ENCODE results near the gene SQSTM1.

Gene SQSTM1

DNA sequence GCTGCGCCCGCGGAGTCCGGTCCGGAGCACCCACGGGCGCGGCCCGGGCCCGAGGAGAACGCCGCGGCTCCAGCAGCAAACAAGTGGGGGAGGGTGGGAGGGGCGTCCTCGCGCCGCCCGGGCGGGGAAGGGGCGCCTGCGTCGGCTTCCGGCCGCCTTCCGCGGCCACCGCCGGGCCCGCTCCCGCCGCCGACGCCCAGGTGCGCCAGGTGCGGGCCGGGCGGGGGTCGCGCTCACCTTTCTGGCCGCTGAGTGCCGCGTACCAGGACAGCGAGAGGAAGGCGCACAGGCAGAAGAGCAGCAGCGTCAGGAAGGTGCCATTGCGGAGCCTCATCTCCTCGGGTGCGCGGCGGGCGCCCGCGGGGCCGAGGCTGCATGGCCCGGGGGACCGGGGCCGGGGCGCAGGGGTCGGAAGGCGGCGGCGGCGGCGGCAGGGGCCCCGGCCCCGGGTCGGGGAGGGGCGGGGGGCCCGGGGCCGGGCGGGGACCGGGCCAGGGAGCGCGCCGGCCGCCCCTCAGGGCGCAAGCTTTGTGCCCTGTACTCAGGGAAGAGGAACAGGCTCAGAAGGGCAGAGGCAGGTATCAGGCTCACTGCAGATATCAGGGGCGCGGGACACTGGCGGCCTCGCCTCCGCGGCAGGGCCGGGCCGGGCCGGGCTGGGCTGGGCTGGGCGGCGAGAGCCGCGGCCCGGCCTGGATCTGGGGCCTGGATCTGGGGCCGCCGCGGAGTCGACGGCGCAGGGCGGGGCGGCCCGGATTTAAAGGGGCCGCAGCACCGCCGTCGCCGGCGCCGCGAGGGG lies 14.3 kb upstream of the SQSTM1 start, which contains the start of gene MGAT4B:
Gene MGAT4B (minus strand): TSS at position 617 of the 799 bp plus-strand sequence. CDS start 283 bp downstream, at position 334.
- DNase-seq (ENCODE audit: low read depth) = peak; percentile 42

DNA sequence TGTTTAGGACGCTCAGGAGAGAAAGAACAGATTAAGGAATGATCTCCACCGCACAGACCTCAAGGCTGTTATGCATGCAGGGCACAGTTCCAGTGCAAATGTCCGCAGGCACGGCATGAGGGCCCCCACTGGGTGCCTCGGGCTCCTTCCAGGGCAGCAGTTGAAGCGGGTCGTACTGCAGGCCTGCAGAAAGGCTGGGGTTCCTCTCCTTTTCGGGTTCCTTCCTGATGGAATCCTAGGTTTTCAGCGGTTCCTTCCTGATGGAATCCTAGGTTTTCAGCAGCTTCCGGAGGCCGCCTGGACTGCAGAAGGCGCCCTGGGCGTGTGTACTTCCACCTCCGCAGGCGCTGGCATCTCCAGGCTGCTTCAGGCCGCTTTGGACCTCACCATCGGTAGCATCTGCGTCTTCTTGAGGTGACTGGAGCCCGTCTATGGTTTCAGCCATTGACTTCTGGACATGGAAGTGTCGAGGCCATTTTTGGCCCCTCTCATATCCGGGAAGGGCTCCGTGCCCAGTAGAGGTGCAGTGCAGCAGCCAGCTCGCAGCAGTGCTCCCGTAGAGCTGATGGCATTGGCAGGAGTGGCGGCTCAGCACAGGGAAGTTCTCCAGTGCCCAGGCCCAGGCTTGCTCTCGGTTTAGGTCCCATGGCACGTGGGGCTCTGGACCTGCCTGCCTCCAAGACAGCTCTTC lies 8.4 kb upstream of the SQSTM1 start:
- DNase-seq (ENCODE audit: low read depth) = no peak

DNA sequence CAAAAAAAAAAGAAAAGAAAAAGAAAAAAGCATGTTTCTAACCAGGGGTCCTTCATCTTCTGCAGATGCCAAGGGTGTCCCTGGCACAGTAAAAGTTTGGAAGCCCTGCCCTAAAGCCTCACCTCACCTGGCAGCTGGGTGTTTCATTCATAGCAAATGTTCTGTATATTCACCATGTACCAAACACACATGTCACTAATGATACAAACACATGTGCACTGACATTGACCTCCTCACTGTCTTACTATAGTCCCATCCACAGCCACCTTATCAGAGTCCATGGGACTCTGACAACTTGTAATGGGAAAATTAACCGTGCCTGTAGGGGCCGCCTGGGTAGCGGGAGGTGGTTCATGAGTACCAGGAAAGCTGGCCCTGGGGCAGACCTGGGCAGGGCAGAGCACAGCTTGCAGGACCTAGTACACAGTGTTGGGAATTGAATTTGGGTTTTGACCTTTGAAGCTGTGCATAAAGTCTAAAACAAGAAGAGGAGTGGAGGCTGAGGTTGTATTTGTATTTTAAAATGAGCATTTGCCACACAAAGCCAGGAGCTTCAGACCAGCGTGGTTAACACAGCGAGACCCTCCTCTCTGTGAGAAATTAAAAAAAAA lies 7.6 kb upstream of the SQSTM1 start:
- DNase-seq (ENCODE audit: low read depth) = no peak

GRCh38 chr5:179814090-179814489 lies 6.6 kb upstream of the SQSTM1 start:
- no peak for DNase-seq (ENCODE audit: low read depth)

GRCh38 chr5:179815491-179816249 lies 5.0 kb upstream of the SQSTM1 start:
- no peak for DNase-seq (ENCODE audit: low read depth)

GRCh38 chr5:179816401-179816795 lies 4.3 kb upstream of the SQSTM1 start:
- no peak for DNase-seq (ENCODE audit: low read depth)

- DNase-seq (ENCODE audit: low read depth) = no peak
These were observed 3.8 kb upstream of the SQSTM1 start for GRCh38 chr5:179816796-179817469.

- no peak for DNase-seq (ENCODE audit: low read depth)
These were observed 3.2 kb upstream of the SQSTM1 start for GRCh38 chr5:179817470-179817840.

- DNase-seq (ENCODE audit: low read depth) = no peak
These were observed 2.6 kb upstream of the SQSTM1 start for GRCh38 chr5:179817890-179818745.

- peak; percentile 84 for DNase-seq (ENCODE audit: low read depth)
These were observed 1.9 kb upstream of the SQSTM1 start for GRCh38 chr5:179818746-179819295.

GRCh38 chr5:179819296-179820126 lies 1.2 kb upstream of the SQSTM1 start:
- DNase-seq (ENCODE audit: low read depth) = peak; percentile 39

GRCh38 chr5:179820127-179820482 lies 600 bp upstream of the SQSTM1 start:
- DNase-seq (ENCODE audit: low read depth) = no peak

DNA sequence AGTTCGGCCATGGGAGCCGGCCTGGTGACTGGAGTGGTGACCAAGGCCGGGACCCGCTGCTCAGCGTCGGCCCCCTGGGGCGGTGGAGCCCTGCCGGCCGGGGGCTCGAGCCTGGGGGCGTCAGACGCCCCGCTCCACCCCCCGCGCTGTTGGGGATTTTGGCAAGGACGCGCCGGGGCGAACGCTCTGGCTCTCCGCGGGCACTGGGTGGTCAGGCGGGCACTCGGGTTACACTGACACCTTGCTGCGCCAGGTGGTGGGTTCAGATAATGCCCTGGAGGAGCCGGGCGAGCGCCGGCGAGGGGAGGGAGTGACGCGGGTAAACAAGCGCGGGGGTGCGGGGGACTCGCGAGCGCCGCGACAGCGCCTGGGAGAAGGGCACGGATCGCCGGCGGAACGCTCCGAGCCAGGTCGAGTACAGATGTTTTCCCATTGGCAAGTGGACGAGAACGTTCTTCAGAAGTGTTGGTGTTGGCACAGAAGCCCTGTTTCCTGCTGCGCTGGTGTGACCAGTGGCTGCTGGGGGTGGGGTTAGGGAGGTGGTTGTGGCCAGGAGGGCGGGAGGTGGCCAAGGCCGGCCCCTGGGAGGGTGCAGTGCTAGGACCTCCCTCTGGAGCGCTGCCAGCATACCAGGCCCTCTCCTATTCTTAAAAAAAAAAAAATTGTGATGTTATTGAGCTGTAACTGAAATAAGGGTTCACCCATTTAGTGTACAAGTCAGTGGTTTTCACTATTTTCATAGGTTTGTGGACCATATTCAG lies 773 bp downstream of the SQSTM1 start:
- peak; percentile 74 for DNase-seq (ENCODE audit: low read depth)

DNA sequence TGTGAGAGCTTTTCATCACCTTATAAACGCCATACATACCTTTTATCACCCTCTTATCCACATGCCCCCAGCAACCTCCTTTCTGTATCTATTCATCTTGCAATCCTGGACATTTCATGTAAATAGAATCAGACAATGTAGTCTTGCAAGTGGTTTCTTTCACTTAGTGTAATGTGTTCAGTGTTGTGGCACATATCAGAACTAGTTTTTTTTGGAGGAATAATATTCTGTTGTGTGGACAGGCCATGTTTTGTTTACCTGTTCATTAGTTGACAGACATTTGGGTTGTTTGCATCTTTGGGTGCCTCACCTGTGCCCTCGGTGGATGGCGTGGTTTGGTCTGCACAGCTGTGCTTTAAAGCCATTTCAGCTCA lies 1.3 kb downstream of the SQSTM1 start:
- DNase-seq (ENCODE audit: low read depth) = no peak

GRCh38 chr5:179822444-179822990 lies 1.8 kb downstream of the SQSTM1 start:
- DNase-seq (ENCODE audit: low read depth) = no peak

DNA sequence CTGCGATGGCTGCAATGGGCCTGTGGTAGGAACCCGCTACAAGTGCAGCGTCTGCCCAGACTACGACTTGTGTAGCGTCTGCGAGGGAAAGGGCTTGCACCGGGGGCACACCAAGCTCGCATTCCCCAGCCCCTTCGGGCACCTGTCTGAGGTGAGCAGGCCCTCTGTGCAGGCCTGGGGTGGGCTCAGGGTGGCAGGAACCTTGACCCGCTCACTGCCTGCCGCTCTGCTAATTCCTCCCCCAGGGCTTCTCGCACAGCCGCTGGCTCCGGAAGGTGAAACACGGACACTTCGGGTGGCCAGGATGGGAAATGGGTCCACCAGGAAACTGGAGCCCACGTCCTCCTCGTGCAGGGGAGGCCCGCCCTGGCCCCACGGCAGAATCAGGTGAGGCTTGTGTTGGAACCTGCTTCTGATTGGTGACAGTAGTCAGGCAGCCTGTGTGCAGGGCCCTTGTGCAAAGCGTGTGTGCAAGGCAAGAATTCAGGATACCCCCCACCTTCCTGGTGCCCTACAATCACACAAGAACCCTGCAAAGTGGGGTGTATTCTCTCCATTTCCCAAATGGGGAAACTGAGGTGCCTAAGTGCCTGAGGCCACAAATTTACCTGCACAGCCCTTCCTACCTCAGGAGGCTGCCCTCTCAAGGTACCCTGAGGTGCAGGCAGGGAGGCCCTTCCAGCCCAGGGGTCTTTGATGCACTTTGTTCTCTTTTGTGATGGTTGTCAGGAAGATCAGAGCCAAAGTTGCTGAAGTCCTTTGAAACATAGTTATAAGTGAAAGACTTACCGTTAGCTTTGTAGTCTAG lies 3.4 kb downstream of the SQSTM1 start:
- no peak for DNase-seq (ENCODE audit: low read depth)

- DNase-seq (ENCODE audit: low read depth) = no peak
These were observed 4.0 kb downstream of the SQSTM1 start for GRCh38 chr5:179824745-179825112.

- no peak for DNase-seq (ENCODE audit: low read depth)
These were observed 5.0 kb downstream of the SQSTM1 start for GRCh38 chr5:179825655-179826182.
